Liver (tissue), 9 donors: Measurements from ENCODE around the gene PPFIBP1. TPM values are rescaled to one million over a fixed set of nuclear protein-coding genes. Genes with fewer than 3 reads are reported as not detected.

Source experiments
- DNase-seq: peaks from one replicate; pipeline ENCODE4 v3.0.0-alpha.2; 2017; ENCODE audit warnings: low spot score
- H3K27ac ChIP-seq, 2 donors: one replicate each; pipeline ENCODE4 v1.7.0; 2013; ENCODE audit warnings: inconsistent platforms in 2 of 2, low read length in 2 of 2, control low read depth in 1 of 2, low read depth in 1 of 2, mild to moderate bottlenecking in 1 of 2
- H3K27me3 ChIP-seq, 4 donors: one replicate each; pipeline versions ENCODE4 v1.6.1 to v1.7.0; 2013; ENCODE audit warnings: low read length in 3 of 4, inconsistent platforms in 1 of 4, mild to moderate bottlenecking in 1 of 4, moderate library complexity in 1 of 4; ENCODE audit not compliant: control insufficient read depth in 4 of 4, insufficient read depth in 4 of 4
- H3K36me3 ChIP-seq, 4 donors: one replicate each; pipeline versions ENCODE4 v1.6.1 to v1.7.0; 2013; ENCODE audit warnings: low read length in 3 of 4, mild to moderate bottlenecking in 3 of 4, low read depth in 1 of 4, moderate library complexity in 1 of 4; ENCODE audit not compliant: control insufficient read depth in 4 of 4, insufficient read depth in 3 of 4
- H3K4me1 ChIP-seq, 4 donors: one replicate each; pipeline versions ENCODE4 v1.6.1 to v1.7.0; 2013; ENCODE audit warnings: low read length in 3 of 4, mild to moderate bottlenecking in 3 of 4, moderate library complexity in 1 of 4; ENCODE audit not compliant: control insufficient read depth in 4 of 4, insufficient read depth in 4 of 4
- H3K4me3 ChIP-seq, 3 donors: one replicate each; pipeline versions ENCODE4 v1.6.1 to v1.7.0; 2013; ENCODE audit warnings: low read length in 3 of 3, control low read depth in 1 of 3, low read depth in 1 of 3, mild to moderate bottlenecking in 1 of 3
- H3K9ac ChIP-seq, 2 donors: one replicate each; pipeline ENCODE4 v1.7.0; 2013; ENCODE audit warnings: low read length in 2 of 2, mild to moderate bottlenecking in 2 of 2, moderate library complexity in 2 of 2, control low read depth in 1 of 2, low read depth in 1 of 2
- H3K9me3 ChIP-seq, 4 donors: one replicate each; pipeline versions ENCODE4 v1.6.1 to v1.7.0; 2013; ENCODE audit warnings: low read length in 3 of 4; ENCODE audit not compliant: control insufficient read depth in 4 of 4
- ATF3 ChIP-seq: IDR thresholded peaks from 2 replicates; pipeline ENCODE4 v1.6.1; 2016; ENCODE audit warnings: antibody characterized with exemption
- CTCF ChIP-seq: fragments of 150-350 bp; IDR thresholded peaks from 2 replicates; pipeline ENCODE4 v1.5.1; 2017; ENCODE audit warnings: improper control_type of control experiment, low read depth, low read length; ENCODE audit not compliant: missing input control
- EGR1 ChIP-seq, 2 donors: IDR thresholded peaks; 2 replicates each; pipeline ENCODE4 v1.6.1; 2016 to 2018; ENCODE audit warnings: antibody characterized with exemption in 2 of 2, low read depth in 2 of 2
- FOXA1 ChIP-seq: IDR thresholded peaks from 2 replicates; pipeline ENCODE4 v1.6.1; 2016; ENCODE audit warnings: antibody characterized with exemption
- FOXA2 ChIP-seq: IDR thresholded peaks from 2 replicates; pipeline ENCODE4 v1.6.1; 2016; ENCODE audit warnings: antibody characterized with exemption
- GABPA ChIP-seq, 2 donors: IDR thresholded peaks in 1 of 2; conservative IDR thresholded peaks in 1 of 2; 2 replicates each; pipeline ENCODE4 v1.6.1; 2016; ENCODE audit warnings: antibody characterized with exemption in 2 of 2, mild to moderate bottlenecking in 1 of 2, moderate library complexity in 1 of 2
- HNF4A ChIP-seq, 2 donors: conservative IDR thresholded peaks; 2 replicates each; pipeline ENCODE4 v1.6.1; 2016; ENCODE audit warnings: antibody characterized with exemption in 2 of 2, mild to moderate bottlenecking in 2 of 2
- HNF4G ChIP-seq: IDR thresholded peaks from 2 replicates; pipeline ENCODE4 v1.6.1; 2016; ENCODE audit warnings: antibody characterized with exemption
- JUND ChIP-seq, 2 donors: IDR thresholded peaks; 2 replicates each; pipeline ENCODE4 v1.6.1; 2016; ENCODE audit warnings: antibody characterized with exemption in 2 of 2
- MAX ChIP-seq: IDR thresholded peaks from 2 replicates; pipeline ENCODE4 v1.6.1; 2016; ENCODE audit warnings: antibody characterized with exemption
- NR2F2 ChIP-seq: IDR thresholded peaks from 2 replicates; pipeline ENCODE4 v1.6.1; 2016; ENCODE audit warnings: antibody characterized with exemption
- RAD21 ChIP-seq, 2 donors: IDR thresholded peaks; 2 replicates each; pipeline ENCODE4 v1.6.1; 2016; ENCODE audit warnings: antibody characterized with exemption in 2 of 2, mild to moderate bottlenecking in 2 of 2
- REST ChIP-seq: IDR thresholded peaks from 2 replicates; pipeline ENCODE4 v1.6.1; 2016; ENCODE audit warnings: antibody characterized with exemption, mild to moderate bottlenecking
- RXRA ChIP-seq, 2 donors: IDR thresholded peaks; 2 replicates each; pipeline ENCODE4 v1.6.1; 2017 to 2018; ENCODE audit warnings: antibody characterized with exemption in 2 of 2, mild to moderate bottlenecking in 1 of 2
- SP1 ChIP-seq: IDR thresholded peaks from 2 replicates; pipeline ENCODE4 v1.6.1; 2018; ENCODE audit warnings: antibody characterized with exemption, mild to moderate bottlenecking
- TAF1 ChIP-seq: conservative IDR thresholded peaks from 2 replicates; pipeline ENCODE4 v1.6.1; 2016; ENCODE audit warnings: antibody characterized with exemption, mild to moderate bottlenecking
- YY1 ChIP-seq: IDR thresholded peaks from 2 replicates; pipeline ENCODE4 v1.6.1; 2016; ENCODE audit warnings: antibody characterized with exemption, mild to moderate bottlenecking
- ZBTB33 ChIP-seq: IDR thresholded peaks from 2 replicates; pipeline ENCODE4 v1.6.1; 2016; ENCODE audit warnings: antibody characterized with exemption
- WGBS: extraction: QIAGEN DNeasy Blood & Tissue Kit; methylation state at CpG from one replicate; pipeline ENCODE4 v1.1.7; 2013; 5-methylcytosine and 5-hydroxymethylcytosine counted together
- polyA plus RNA-seq, 2 donors: library from polyadenylated mRNA; stranded (reverse) in 1 of 2; unstranded in 1 of 2; fragments of 200-250 nt in 1 of 2; fragments of >200 nt in 1 of 2; fragmentation: Nextera tagmentation in 1 of 2; extraction: Ambion mirVana in 1 of 2; gene quantifications; one replicate each; pipeline versions ENCODE4 v1.2.1 to v1.2.3, GENCODE V29; 2013 to 2015
- total RNA-seq, 2 donors: library from RNA; depleted of rRNA; stranded (reverse); fragments of >200 nt; gene quantifications; one replicate each; pipeline ENCODE4 v1.2.3, GENCODE V29; 2014
- donor health status: healthy.
- donor health status: healthy.
- donor health status: healthy.
- donor health status: healthy.
- donor health status: healthy.

Gene PPFIBP1
- total and polyA plus RNA-seq, 4 donors: 10.5 to 65.8 (median 17.4) TPM

- TF ChIP-seq CTCF: no peak
Observed at GRCh38 chr12:27709932-27710591, 186.1 kb downstream of the PPFIBP1 start (continued).

GRCh38 chr12:27710592-27711316, 186.7 kb downstream of the PPFIBP1 start, which contains the start of gene MRPS35:
Gene MRPS35, plus strand, starts transcription at chr12:27710832. Its CDS starts 12 bp downstream, at chr12:27710844.
- TF ChIP-seq ZBTB33 (peak; percentile 87), HNF4G (no peak), SP1 (peak; percentile 65), RAD21 (IDR thresholded peaks at IDR 0.05) (peak in 1 of 2 donors; percentile 33), JUND (IDR thresholded peaks at IDR 0.05) (no peak), ATF3 (no peak), RXRA (IDR thresholded peaks at IDR 0.05) (peak; percentile 45), REST (peak; percentile 47), MAX (peak; percentile 66), TAF1 (peak; percentile 65), HNF4A (conservative IDR thresholded peaks at IDR 0.05) (peak in 1 of 2 donors; percentile 24), FOXA1 (peak; percentile 75), EGR1 (IDR thresholded peaks at IDR 0.05; ENCODE audit: low read depth in 2 of 2) (no peak), GABPA (IDR thresholded peaks at IDR 0.05 in 1 of 2, conservative IDR thresholded peaks at IDR 0.05 in 1 of 2) (no peak), YY1 (peak; percentile 100), FOXA2 (no peak), NR2F2 (peak; percentile 31), CTCF (no peak)
- peak within 1 kb of the TSS; percentile 78 to 100 (median 90) for H3K4me3 ChIP-seq
- peaks cover 0 to 2% (median 0%) of the 10 kb centered on the region in 4 donors for H3K36me3 ChIP-seq
- H3K4me1 ChIP-seq: peaks cover 2 to 16% (median 9%) of the 10 kb centered on the region in 4 donors
- H3K27me3 ChIP-seq: no peaks in the 10 kb centered on the region
- peak; percentile 88 for DNase-seq
- H3K9me3 ChIP-seq: no peaks in the 10 kb centered on the region
- peak within 1 kb of the TSS; percentile 81 to 98 for H3K9ac ChIP-seq
- H3K27ac ChIP-seq: peak within 1 kb of the TSS; percentile 85 to 93
- WGBS: under 1% methylated on average over 46 of the region's 46 CpGs
